Measurements from ENCODE around the gene ASS1.

ASS1 gene

GRCh38 chr9:130445268-130445983 lies 665 bp downstream of the ASS1 start:
- Histone ChIP-seq H3K4me1 (ENCODE audit: control insufficient read depth in 1 of 2, insufficient read depth in 1 of 2, low read depth in 1 of 2, low read length in 1 of 2) (peaks cover 0 to 5% of the 10 kb centered on the region in 2 experiments), H3K27me3 (peaks cover 79% of the 10 kb centered on the region), H3K36me3 (no peaks in the 10 kb centered on the region), H3K9me3 (no peaks in the 10 kb centered on the region), H3K27ac (no peak overlapping the region), H3K4me3 (ENCODE audit: low read depth in 1 of 2, low read length in 1 of 2) (no peak overlapping the region)
- no peak for TF ChIP-seq CTCF (IDR thresholded peaks at IDR 0.05)

GRCh38 chr9:130446101-130446861 lies 1.5 kb downstream of the ASS1 start:
- H3K4me1 ChIP-seq (ENCODE audit: control insufficient read depth in 1 of 2, insufficient read depth in 1 of 2, low read depth in 1 of 2, low read length in 1 of 2): peaks cover 0 to 5% of the 10 kb centered on the region in 2 experiments
- TF ChIP-seq CTCF (IDR thresholded peaks at IDR 0.05): no peak
- no peak overlapping the region for H3K4me3 ChIP-seq (ENCODE audit: low read depth in 1 of 2, low read length in 1 of 2)
- peaks cover 88% of the 10 kb centered on the region for H3K27me3 ChIP-seq
- no peaks in the 10 kb centered on the region for H3K9me3 ChIP-seq
- H3K36me3 ChIP-seq: no peaks in the 10 kb centered on the region
- H3K27ac ChIP-seq: no peak overlapping the region

- Histone ChIP-seq H3K36me3 (no peaks in the 10 kb centered on the region), H3K27me3 (peaks cover 98% of the 10 kb centered on the region), H3K4me3 (ENCODE audit: low read depth in 1 of 2, low read length in 1 of 2) (no peak overlapping the region), H3K9me3 (no peaks in the 10 kb centered on the region), H3K27ac (no peak overlapping the region), H3K4me1 (ENCODE audit: control insufficient read depth in 1 of 2, insufficient read depth in 1 of 2, low read depth in 1 of 2, low read length in 1 of 2) (peaks cover 0 to 5% of the 10 kb centered on the region in 2 experiments)
- no peak for TF ChIP-seq CTCF (IDR thresholded peaks at IDR 0.05)
These were observed 2.5 kb downstream of the ASS1 start for GRCh38 chr9:130447193-130447816.

GRCh38 chr9:130448035-130448624 lies 3.4 kb downstream of the ASS1 start:
- Histone ChIP-seq H3K4me1 (ENCODE audit: control insufficient read depth in 1 of 2, insufficient read depth in 1 of 2, low read depth in 1 of 2, low read length in 1 of 2) (peaks cover 0 to 5% of the 10 kb centered on the region in 2 experiments), H3K9me3 (no peaks in the 10 kb centered on the region), H3K27ac (no peak overlapping the region), H3K36me3 (no peaks in the 10 kb centered on the region), H3K27me3 (peaks cover 100% of the 10 kb centered on the region), H3K4me3 (ENCODE audit: low read depth in 1 of 2, low read length in 1 of 2) (no peak overlapping the region)
- no peak for TF ChIP-seq CTCF (IDR thresholded peaks at IDR 0.05)

GRCh38 chr9:130448771-130449603 lies 4.2 kb downstream of the ASS1 start:
- Histone ChIP-seq H3K27me3 (peaks cover 100% of the 10 kb centered on the region), H3K4me3 (ENCODE audit: low read depth in 1 of 2, low read length in 1 of 2) (no peak overlapping the region), H3K27ac (no peak overlapping the region), H3K36me3 (no peaks in the 10 kb centered on the region), H3K9me3 (no peaks in the 10 kb centered on the region), H3K4me1 (ENCODE audit: control insufficient read depth in 1 of 2, insufficient read depth in 1 of 2, low read depth in 1 of 2, low read length in 1 of 2) (peaks cover 0 to 5% of the 10 kb centered on the region in 2 experiments)
- no peak for TF ChIP-seq CTCF (IDR thresholded peaks at IDR 0.05)
